ENCODE measurements around the gene TM2D1. TPM values are rescaled to one million over a fixed set of nuclear protein-coding genes. Genes with fewer than 3 reads are reported as not detected.
"Not testable (repeated sequence)": the region's sequence is repeated elsewhere in the genome, so short reads cannot be mapped to it uniquely, and the experiment has no call there.

Gene TM2D1
- 95.3 TPM for total RNA-seq (ENCODE audit: insufficient read depth, low replicate concordance)

GRCh38 chr1:61724813-61725694 lies at the start of gene TM2D1:
Gene TM2D1 (minus strand): TSS chr1:61725141. CDS start chr1:61725120, 21 bp downstream.
- DNase-seq (ENCODE audit: low spot score): peak; percentile 95

DNA sequence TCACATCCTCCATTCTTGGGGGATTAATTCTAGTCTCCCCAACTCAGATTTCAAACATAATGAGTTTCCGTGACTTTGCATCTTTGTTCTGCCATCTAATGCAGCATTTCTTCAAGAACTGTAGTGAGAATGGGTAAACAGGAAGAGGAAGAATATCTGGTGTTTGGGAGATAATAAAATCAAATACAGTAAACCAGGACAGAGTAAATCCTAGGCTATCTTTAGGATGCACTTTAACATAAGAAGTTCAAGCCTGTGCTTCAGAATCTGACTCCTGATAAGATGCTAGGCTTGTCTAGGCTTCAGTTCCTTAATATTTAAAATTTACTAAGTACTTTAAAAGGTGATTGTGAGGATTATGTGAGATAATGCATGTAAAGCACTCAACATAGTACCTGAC lies 45.2 kb upstream of the TM2D1 start:
- no peak for DNase-seq (ENCODE audit: low spot score)

- no peak for DNase-seq (ENCODE audit: low spot score)
Measured at GRCh38 chr1:61757950-61758349, 33.0 kb upstream of the TM2D1 start.

GRCh38 chr1:61756773-61757172 lies 31.8 kb upstream of the TM2D1 start:
- no peak for DNase-seq (ENCODE audit: low spot score)

- DNase-seq (ENCODE audit: low spot score): no peak
Measured at GRCh38 chr1:61754545-61754944, 29.6 kb upstream of the TM2D1 start.

DNA sequence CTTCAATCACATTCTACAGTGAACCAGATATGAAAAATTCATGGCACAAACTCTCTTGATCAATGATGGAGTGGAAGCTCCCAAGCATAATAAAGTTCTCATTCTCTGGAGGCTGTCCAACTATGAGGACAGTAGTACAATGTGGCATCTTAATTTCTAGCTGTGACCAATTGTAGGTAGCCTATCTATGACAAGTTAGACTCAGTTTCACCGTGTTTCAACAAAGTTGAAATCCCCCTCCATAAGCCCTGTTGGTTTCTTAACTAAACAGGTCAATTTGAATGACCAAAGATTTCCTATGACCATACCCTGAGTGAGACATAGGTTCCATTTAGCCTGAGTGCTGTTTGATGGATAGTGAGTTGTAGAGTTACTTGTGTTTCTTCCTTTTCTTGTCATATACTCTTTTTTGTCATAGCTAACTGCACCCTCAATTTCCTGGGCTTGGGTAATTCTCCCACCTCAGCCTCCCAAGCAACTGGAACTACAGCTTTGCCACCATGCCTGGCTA lies 29.1 kb upstream of the TM2D1 start:
- no peak for DNase-seq (ENCODE audit: low spot score)

DNA sequence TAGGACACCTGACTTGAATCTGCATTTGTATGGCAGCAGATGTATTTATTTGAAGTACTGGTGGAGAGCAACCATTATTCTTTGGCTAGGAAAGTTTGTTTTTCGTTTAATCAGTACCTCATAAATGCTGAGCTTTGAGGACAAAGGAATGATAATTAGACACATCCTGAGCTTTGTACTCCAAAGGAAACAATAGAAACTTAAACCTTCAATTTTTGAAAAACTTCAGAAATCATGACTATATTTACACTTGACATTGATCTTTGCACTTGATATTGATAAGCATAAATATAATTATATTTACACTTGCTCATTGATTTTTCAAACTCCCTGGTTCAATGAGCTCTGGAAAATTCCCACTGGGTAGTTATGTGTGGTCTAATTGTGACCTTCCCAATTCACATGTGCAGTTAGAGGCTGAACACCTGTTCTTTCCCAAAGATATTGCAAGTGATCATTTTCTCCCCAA lies 28.0 kb upstream of the TM2D1 start:
- DNase-seq (ENCODE audit: low spot score): no peak

- DNase-seq (ENCODE audit: low spot score): no peak
Measured at GRCh38 chr1:61749574-61749973, 24.6 kb upstream of the TM2D1 start.

- no peak for DNase-seq (ENCODE audit: low spot score)
Measured at GRCh38 chr1:61748566-61748965, 23.6 kb upstream of the TM2D1 start.

GRCh38 chr1:61746813-61747212 lies 21.9 kb upstream of the TM2D1 start:
- DNase-seq (ENCODE audit: low spot score): no peak

- DNase-seq (ENCODE audit: low spot score): peak; percentile 43
Measured at GRCh38 chr1:61743716-61744580, 19.0 kb upstream of the TM2D1 start.

DNA sequence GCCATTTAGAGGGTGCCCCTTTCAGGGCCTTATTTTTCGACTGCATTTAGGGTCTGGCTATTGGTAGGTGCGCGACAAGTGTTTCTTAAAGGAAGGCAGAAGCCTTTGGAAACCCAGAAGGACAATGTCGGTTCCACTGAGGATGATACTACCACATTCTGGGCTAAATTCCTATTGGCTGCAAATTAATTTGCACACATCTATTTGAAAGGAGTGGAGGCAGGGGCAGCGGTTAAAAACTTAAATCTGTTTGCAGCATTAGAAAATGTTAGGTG lies 18.4 kb upstream of the TM2D1 start:
- DNase-seq (ENCODE audit: low spot score): no peak

- peak; percentile 61 for DNase-seq (ENCODE audit: low spot score)
Measured at GRCh38 chr1:61742620-61743430, 17.9 kb upstream of the TM2D1 start.

GRCh38 chr1:61741711-61742619 lies 17.0 kb upstream of the TM2D1 start, which contains the start of gene PATJ:
Gene PATJ (plus strand): TSS chr1:61742480. CDS start chr1:61762893, 20,413 bp downstream.
- peak; percentile 65 for DNase-seq (ENCODE audit: low spot score)

GRCh38 chr1:61740751-61741700 lies 16.1 kb upstream of the TM2D1 start:
- DNase-seq (ENCODE audit: low spot score): no peak

DNA sequence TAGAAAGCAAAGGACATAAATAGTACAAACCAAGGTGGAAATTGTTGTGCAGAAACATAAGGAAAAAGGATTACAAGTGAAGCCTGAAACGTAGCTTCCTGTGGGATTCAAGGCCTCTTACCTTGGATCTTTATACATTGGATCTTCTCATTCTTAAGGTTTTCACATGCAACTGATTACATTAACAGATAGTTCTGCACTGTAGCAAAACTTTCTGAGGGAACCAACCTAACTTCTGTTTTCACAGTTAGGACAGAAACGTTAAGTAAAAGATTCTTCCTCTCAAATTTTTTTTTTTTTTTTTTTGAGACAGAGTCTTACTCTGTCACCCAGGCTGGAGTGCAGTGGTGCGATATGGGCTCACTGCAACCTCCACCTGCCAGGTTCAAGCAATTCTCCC lies 7.8 kb upstream of the TM2D1 start:
- DNase-seq (ENCODE audit: low spot score): no peak

DNA sequence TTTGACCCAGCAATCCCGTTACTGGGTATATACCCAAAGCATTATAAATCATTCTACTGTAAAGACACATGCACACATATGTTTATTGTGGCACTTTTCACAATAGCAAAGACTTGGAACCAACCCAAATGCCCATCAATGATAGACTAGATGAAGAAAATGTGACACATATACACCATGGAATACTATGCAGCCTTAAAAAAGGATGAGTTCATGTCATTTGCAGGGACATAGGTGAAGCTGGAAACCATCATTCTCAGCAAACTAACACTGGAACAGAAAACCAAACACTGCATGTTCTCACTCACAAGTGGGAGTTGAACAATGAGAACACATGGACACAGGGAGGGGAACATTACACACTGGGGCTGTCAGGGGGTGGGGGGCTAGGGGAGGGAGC lies 5.7 kb upstream of the TM2D1 start:
- not testable (repeated sequence) for DNase-seq (ENCODE audit: low spot score)

DNA sequence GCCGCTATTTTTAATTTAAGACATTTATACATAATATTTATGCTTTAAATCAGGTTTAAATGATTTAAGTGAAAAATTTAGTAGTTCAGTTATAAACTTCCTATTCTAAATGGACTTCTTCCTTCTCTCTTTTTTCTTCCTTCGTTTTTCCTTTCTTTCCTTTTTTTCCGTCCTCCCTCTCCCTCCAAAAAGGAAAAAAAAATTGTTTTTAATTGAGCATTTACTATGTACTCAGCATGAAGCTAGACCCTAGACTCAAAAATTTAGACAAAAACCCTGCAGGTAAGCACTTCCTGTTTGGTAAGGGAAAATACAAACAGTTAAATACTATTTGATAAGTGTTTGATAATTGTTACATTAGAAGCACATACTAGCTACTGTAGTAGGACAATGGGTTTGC lies 2.6 kb upstream of the TM2D1 start:
- no peak for DNase-seq (ENCODE audit: low spot score)

- no peak for DNase-seq (ENCODE audit: low spot score)
Measured at GRCh38 chr1:61724506-61724812, 482 bp downstream of the TM2D1 start.

All from umbilical cord (tissue), 2 donors.